Type B pancreatic cell (in vitro differentiated cells): ENCODE data around the gene PDE6A. TPM values are rescaled to one million over a fixed set of nuclear protein-coding genes. Genes with fewer than 3 reads are reported as not detected.

Source experiments
- DNase-seq: peaks from one replicate; pipeline ENCODE4 v3.0.0; 2021; ENCODE audit warnings: mixed read lengths; ENCODE audit not compliant: unreplicated experiment; ENCODE audit errors: extremely low spot score
- H3K27ac Mint-ChIP-seq: 2 replicates; pipeline ENCODE4 v1.8.0; 2021; ENCODE audit warnings: mild to moderate bottlenecking, mixed read lengths
- H3K27me3 Mint-ChIP-seq: 2 replicates; pipeline ENCODE4 v1.8.0; 2021; ENCODE audit warnings: mixed read lengths
- H3K36me3 Mint-ChIP-seq: 2 replicates; pipeline ENCODE4 v1.8.0; 2021; ENCODE audit warnings: mixed read lengths
- H3K4me1 Mint-ChIP-seq: one replicate; pipeline ENCODE4 v1.8.0; 2021; ENCODE audit warnings: mixed read lengths; ENCODE audit not compliant: unreplicated experiment
- H3K4me3 Mint-ChIP-seq: 2 replicates; pipeline ENCODE4 v1.8.0; 2021; ENCODE audit warnings: mild to moderate bottlenecking, mixed read lengths
- H3K9me3 Mint-ChIP-seq: 2 replicates; pipeline ENCODE4 v1.8.0; 2021; ENCODE audit warnings: mixed read lengths
- long read RNA-seq: library from polyadenylated mRNA; unstranded; transcript quantifications from one replicate; pipeline ENCODE4 v2.0.0, GENCODE V29; 2020
- total RNA-seq: library from RNA; stranded (reverse); gene quantifications from 2 replicates; pipeline ENCODE4 v1.2.1, GENCODE V29; 2021; ENCODE audit warnings: low replicate concordance
- TF ChIP-seq, protein P1 (sequence below): fragments of 200-600 bp; sonication (generic); conservative IDR thresholded peaks from 2 replicates; pipeline ENCODE4 v1.5.0; 2021; ENCODE audit warnings: antibody characterized with exemption, mild to moderate bottlenecking

PDE6A gene
- not detected in 2 replicates for total RNA-seq
- long read RNA-seq, result 0 reads

DNA sequence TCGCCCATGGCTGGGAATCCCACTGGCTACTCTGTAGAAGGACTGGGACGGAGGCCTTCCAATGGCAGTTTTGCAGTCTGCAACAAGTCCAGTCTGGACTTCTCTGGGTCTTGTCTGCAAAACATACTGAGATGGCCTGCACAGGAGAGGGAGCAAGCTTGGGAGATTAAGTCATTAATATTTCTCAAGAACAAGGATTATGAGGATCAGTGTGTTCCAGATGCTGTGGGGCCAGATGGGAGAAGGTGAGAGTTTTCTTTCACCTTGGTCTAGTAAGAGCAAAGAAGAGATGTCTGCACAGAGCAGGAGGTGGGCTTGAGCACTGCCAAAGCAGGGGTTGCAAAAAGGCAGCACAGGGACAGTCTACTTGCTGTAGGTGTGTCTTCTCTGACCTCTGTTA is at the start of gene PDE6A:
TSS of gene PDE6A (minus strand) at position 128 of the 400 bp plus-strand sequence. CDS start at position 8, 120 bp downstream.
- Mint-ChIP-seq H3K27ac (no peak within 1 kb of the TSS), H3K36me3 (no peaks in the 10 kb centered on the region), H3K9me3 (no peaks in the 10 kb centered on the region), H3K4me3 (no peak within 1 kb of the TSS), H3K4me1 (peaks cover 43% of the 10 kb centered on the region), H3K27me3 (no peaks in the 10 kb centered on the region)
- no peak for DNase-seq
- TF ChIP-seq, protein P1, sequence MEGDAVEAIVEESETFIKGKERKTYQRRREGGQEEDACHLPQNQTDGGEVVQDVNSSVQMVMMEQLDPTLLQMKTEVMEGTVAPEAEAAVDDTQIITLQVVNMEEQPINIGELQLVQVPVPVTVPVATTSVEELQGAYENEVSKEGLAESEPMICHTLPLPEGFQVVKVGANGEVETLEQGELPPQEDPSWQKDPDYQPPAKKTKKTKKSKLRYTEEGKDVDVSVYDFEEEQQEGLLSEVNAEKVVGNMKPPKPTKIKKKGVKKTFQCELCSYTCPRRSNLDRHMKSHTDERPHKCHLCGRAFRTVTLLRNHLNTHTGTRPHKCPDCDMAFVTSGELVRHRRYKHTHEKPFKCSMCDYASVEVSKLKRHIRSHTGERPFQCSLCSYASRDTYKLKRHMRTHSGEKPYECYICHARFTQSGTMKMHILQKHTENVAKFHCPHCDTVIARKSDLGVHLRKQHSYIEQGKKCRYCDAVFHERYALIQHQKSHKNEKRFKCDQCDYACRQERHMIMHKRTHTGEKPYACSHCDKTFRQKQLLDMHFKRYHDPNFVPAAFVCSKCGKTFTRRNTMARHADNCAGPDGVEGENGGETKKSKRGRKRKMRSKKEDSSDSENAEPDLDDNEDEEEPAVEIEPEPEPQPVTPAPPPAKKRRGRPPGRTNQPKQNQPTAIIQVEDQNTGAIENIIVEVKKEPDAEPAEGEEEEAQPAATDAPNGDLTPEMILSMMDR, result no peak

DNA sequence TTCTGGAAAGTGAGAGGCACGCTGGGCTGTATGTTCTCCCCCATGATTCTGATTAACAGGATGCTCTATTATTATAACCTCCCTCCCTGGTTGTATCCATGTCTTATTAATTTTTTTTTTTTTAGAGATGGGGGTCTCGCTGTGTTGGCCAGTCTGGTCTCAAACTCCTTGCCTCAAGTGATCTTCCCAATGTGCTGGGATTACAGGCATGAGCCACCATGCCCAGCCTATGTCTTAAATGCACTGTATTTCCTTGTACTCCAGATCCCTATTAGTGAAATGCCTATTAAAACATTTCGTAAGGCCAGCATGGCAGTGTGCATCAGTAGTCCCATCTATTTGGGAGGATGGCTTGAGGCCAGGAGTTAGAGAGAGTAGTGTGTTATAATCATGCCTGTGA is 48.9 kb upstream of the PDE6A start:
- TF ChIP-seq, protein P1, result no peak
- Mint-ChIP-seq H3K27ac (no peak overlapping the region), H3K4me1 (peaks cover 8% of the 10 kb centered on the region), H3K4me3 (no peak overlapping the region), H3K9me3 (no peaks in the 10 kb centered on the region), H3K27me3 (no peaks in the 10 kb centered on the region), H3K36me3 (peaks cover 6% of the 10 kb centered on the region)
- DNase-seq, result no peak

DNA sequence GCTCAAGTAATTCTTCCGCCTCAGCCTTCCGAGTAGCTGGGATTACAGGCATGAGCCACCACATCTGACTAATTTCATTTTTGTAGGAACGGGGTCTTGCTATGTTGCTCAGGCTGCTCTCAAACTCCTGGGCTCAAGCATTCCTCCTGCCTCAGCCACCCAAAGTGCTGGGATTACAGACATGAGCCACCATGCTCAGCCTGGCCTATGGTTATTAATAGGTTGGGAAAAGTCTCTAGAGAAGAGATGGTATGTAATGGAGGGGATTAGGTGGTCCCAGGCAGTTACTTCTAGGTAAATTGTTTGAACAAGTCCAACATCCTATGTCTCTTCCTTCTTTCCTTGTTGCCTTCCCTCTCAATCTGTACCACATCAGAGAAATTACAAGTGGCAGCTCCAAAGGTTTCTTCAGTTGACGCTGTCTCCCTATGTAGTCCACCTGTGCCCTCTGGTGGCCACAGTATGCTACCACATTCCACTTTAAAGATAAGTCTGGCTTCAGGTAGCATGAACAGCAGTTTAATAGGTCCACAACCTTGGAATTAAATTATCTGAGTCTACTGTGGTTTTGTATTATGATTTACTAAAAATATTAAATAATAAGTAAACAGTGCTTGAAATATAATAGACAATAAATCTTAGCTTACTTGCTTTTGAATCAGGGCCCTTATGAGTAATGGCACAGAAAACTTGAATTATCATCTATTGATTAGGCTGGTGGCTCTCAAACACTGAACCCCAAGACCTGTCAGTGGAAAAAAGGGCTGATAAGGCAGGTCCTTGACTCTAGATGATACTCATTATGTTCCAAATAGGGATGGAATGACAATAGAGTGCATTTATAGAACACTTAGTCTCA is 46.2 kb upstream of the PDE6A start:
- Mint-ChIP-seq H3K9me3 (no peaks in the 10 kb centered on the region), H3K4me1 (peaks cover 8% of the 10 kb centered on the region), H3K4me3 (no peak overlapping the region), H3K36me3 (no peaks in the 10 kb centered on the region), H3K27me3 (no peaks in the 10 kb centered on the region), H3K27ac (no peak overlapping the region)
- TF ChIP-seq, protein P1, result peak; percentile 97
- DNase-seq, result peak; percentile 73

DNA sequence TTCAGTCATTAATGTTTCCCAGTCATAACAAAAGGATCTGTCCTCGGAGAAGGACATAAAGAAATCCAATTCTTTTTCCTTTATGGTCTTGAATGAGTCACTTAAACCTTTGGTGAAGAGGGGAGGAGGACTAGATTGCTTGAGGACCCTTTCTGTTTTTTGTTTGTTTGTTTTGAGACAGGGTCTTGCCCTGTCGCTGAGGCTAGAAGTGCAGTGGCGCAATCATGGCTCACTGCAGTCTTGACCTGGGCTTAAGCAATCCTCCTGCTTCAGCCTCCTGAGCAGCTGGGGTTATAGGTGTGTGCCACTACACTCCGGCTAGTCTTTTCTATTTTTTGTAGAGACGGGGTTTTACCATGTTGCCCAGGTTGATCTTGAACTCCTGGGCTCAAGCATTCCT is 43.5 kb upstream of the PDE6A start:
- no peaks in the 10 kb centered on the region for H3K36me3 Mint-ChIP-seq
- no peak overlapping the region for H3K27ac Mint-ChIP-seq
- H3K4me1 Mint-ChIP-seq, result peaks cover 8% of the 10 kb centered on the region
- no peak overlapping the region for H3K4me3 Mint-ChIP-seq
- DNase-seq, result no peak
- no peaks in the 10 kb centered on the region for H3K9me3 Mint-ChIP-seq
- H3K27me3 Mint-ChIP-seq, result no peaks in the 10 kb centered on the region
- TF ChIP-seq, protein P1, result no peak

DNA sequence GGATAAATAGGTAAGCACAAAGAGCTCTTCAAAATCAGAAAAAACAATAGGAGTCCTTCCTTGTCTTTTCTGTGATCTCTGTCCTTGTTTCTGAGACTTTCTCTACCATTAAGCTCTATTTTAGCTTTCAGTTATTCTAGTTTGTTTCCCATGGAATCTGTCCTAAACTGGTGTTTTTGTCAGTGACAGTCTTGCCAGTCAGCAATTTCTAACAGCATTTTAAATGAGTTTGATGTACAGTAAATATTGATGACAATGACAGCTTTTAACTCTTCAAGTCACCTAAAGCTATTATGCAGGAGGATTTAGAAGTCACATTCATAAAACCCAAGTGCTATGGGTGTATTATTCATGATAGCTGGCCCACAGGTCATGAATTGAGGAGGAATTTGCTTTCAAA is 37.9 kb upstream of the PDE6A start:
- TF ChIP-seq, protein P1, result no peak
- no peaks in the 10 kb centered on the region for H3K27me3 Mint-ChIP-seq
- H3K36me3 Mint-ChIP-seq, result peaks cover 1% of the 10 kb centered on the region
- no peak overlapping the region for H3K27ac Mint-ChIP-seq
- peaks cover 4% of the 10 kb centered on the region for H3K4me1 Mint-ChIP-seq
- no peak overlapping the region for H3K4me3 Mint-ChIP-seq
- DNase-seq, result no peak
- no peaks in the 10 kb centered on the region for H3K9me3 Mint-ChIP-seq
